HG03280 (cell line): ENCODE data around the gene GCNT2.
"Not testable (repeated sequence)": the region's sequence is repeated elsewhere in the genome, so short reads cannot be mapped to it uniquely, and the experiment has no call there.

Experiments used
- ATAC-seq: cut with Tn5 transposase; IDR thresholded peaks from one replicate; pipeline ENCODE4 v1.9.1; 2021; ENCODE audit warnings: mild to moderate bottlenecking, moderate library complexity; ENCODE audit not compliant: unreplicated experiment

The GCNT2 gene

DNA sequence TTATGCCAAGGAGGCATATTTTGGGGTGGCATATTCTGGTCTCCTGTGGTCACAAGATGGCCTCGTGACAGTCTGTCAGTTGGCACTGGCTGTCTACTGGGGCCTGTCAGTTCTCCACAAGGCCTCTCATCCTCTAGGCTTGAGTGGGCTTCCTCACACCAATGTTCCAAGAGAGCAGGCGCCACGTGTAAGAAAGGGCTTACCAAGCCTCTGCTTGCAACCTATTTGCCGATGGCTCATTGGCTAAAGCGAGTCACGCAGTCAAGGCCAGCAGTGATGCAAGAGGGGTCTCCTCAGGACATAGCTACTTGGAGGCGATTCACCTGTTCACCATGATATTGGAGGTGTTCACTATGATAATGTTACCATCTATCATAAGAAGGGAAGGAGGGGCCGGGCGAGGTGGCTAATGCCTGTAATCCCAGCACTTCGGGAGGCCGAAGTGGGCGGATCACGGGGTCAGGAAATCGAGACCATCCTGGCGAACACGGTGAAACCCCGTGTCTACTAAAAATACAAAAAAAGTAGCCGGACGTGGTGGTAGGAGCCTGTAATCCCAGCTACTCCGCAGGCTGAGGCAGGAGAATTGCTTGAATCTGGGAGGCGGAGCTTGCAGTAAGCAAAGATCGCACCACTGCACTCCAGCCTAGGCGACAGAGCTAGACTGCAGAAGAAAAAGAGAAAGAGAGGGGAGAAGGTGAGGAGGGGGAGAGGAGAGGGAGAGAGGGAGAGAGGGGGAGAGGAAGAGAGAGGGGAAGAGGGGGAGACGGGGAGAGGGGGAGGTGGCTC, 138.0 kb downstream of the GCNT2 start:
- no peak for ATAC-seq

GRCh38 chr6:10659699-10660348, 138.7 kb downstream of the GCNT2 start:
- no peak for ATAC-seq

DNA sequence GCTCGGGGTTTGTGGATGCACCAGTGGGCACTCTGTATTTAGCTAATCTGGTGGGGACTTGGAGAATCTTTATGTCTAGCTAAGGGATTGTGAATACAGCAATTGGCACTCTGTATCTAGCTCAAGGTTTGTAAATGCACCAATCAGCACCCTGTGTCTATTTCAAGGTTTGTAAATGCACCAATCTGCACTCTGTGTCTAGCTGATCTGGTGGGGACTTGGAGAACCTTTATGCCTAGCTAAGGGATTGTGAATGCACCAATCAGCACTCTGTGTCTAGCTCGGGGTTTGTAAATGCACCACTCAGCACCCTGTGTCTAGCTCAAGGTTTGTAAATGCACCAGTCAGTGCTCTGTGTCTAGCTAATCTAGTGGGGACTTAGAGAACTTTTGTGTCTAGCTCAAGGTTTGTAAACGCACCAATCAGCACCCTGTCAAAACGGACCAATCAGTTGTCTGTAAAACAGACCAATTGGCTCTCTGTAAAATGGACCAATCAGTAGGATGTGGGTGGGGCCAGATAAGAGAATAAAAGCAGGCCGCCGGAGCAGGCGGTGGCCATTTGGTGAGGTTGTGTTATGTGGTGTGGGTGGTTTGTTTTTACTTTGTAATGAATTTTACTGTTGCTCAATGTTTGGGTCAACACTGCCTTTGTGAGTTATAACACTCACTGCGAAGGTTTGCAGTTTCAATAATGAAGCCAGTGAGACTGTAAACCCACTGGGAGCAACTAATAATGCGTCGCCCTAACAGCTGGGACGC, 139.5 kb downstream of the GCNT2 start:
- not testable (repeated sequence) for ATAC-seq

DNA sequence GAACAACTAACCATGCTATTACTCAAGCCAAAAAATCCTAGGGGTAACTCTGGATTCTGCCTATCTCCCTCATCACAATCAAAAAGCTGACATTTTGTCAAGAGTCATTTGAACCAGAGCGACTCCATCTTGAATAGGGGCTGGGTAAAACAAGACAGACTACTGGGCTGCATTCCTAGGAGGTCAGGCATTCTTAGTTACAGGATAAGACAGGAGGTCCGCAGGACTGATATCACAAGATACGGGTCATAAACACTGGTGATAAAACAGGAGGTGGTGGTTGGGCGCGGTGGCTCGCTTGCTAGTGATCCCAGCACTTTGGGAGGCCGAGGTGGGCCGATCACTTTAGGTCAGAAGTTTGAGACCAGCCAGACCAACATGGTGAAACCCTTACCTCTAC, 141.1 kb downstream of the GCNT2 start:
- no peak for ATAC-seq

DNA sequence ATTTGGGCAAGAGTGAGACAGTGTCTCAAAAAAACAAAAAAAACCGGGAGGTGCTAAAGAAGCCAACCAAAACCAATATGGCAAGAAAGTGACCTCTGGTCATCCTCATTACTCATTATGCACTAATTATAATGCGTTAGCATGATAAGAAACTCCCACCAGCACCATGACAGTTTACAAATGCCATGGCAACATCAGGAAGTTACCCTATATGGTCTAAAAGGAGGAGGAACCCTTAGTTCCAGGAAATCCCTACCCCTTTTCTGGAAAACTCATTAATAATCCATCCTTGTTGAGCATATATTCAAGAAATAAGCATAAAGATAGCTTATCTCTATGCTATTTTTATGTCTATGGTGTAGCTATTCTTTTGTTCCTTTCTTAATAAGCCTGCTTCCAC, 141.6 kb downstream of the GCNT2 start:
- ATAC-seq, result no peak

- ATAC-seq, result not testable (repeated sequence)
Observed at GRCh38 chr6:10665595-10665994, 144.4 kb downstream of the GCNT2 start.

DNA sequence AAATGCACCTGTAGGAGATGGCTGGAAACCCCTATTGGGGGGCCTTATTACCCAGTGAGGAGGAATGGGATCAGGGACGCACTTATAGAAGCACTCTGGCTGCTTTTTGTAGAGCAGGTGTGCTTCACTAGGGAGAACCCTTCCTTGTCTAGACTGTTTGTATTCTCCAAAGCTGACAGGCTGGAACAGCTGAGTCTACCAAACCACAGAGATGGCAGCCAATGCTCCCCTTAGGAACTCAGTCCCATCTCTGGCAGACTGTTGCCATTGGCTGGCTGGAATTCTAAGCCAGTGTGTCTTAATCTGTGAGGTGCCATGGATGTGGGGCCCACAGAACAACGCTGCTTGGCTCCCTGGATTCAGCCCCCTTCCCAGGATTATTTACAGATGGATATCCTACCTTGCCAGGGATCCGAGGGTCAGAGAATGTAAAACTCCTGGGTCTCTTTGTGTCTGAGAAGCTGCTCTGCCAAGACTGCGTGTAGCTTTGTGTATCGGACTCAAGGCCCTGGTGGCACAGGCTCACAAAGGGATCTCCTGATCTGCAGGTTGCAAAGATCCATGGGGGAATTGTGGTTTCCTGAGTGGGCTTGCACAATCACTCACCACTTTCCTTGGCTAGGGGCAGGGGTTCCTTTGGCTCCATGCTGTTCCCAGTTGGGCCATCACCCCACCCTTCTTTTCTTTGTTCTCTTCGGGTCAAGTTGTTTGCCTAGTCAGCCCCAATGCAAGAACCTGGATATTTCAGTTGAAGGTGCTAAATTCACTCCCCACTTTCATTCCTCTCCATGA, 147.2 kb downstream of the GCNT2 start:
- ATAC-seq, result no peak

- no peak for ATAC-seq
Observed at GRCh38 chr6:10676403-10676802, 155.3 kb downstream of the GCNT2 start.

DNA sequence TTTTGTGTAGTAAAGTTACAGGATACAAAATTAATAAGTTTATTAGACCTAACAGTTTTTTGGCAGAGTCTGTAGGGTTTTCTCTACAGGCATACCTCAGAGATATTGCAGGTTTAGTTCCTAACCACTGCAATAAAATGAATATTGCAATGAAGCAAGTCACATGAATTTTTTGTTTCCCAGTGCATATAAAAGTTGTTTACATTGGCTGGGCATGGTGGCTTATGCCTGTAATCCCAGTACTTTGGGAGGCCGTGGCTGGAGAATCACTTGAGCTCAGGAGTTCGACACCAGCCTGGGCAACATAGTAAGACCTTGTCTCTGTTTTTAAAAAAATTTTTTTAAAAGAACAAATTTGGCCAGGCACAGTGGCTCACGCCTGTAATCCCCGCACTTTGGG, 157.3 kb downstream of the GCNT2 start:
- ATAC-seq, result no peak
